AG09309 (cell line): ENCODE results near the gene PLPP7.

Experiments
- DNase-seq: peaks from one replicate; pipeline ENCODE4 v3.0.0-alpha.2; 2010; ENCODE audit warnings: low read depth
- H3K4me3 ChIP-seq: 2 replicates; pipeline ENCODE4 v1.5.1; 2011; ENCODE audit warnings: mild to moderate bottlenecking, low read depth, low read length, moderate library complexity; ENCODE audit not compliant: control insufficient read depth
- TF ChIP-seq, protein P1 (sequence below): IDR thresholded peaks from 2 replicates; pipeline ENCODE4 v1.5.1; 2011; ENCODE audit warnings: mild to moderate bottlenecking, low read depth, low read length, inconsistent platforms; ENCODE audit not compliant: insufficient read depth, control insufficient read depth; ENCODE audit errors: missing control alignments

The PLPP7 gene

DNA sequence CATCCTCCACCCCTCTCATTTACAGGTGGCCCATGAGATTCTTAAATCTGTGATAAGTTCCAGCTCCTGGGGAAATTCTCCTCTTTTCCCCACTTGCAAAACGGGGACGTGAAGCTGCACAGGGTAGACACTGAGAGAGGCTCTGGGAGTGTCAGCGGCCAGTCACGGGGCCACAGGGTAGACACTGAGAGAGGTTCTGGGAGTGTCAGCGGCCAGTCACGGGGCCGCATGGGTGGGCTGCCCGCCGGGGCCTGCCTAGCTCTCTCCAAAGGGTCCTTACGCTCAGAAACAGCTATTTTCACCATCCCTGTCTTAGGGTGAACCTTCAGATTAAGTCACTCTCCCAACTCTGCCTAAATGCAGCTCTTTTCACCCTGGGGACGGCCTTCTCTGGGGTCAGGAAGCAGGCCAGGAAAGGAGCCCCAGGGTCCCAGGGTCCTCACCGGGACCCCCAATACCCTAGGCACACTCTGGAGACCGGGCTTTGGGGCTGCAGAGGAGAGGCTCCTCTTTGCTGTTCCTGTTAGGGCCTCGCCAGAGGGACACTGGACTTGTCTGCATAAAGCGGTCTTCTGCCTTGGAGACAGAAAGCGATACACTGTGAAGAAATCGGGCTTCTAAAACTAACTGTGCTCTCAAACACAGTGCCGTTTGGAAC is 14.7 kb upstream of the PLPP7 start:
- no peak for DNase-seq
- TF ChIP-seq, protein P1, sequence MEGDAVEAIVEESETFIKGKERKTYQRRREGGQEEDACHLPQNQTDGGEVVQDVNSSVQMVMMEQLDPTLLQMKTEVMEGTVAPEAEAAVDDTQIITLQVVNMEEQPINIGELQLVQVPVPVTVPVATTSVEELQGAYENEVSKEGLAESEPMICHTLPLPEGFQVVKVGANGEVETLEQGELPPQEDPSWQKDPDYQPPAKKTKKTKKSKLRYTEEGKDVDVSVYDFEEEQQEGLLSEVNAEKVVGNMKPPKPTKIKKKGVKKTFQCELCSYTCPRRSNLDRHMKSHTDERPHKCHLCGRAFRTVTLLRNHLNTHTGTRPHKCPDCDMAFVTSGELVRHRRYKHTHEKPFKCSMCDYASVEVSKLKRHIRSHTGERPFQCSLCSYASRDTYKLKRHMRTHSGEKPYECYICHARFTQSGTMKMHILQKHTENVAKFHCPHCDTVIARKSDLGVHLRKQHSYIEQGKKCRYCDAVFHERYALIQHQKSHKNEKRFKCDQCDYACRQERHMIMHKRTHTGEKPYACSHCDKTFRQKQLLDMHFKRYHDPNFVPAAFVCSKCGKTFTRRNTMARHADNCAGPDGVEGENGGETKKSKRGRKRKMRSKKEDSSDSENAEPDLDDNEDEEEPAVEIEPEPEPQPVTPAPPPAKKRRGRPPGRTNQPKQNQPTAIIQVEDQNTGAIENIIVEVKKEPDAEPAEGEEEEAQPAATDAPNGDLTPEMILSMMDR = no peak
- no peak overlapping the region for H3K4me3 ChIP-seq

- no peak overlapping the region for H3K4me3 ChIP-seq
- no peak for DNase-seq
Observed at GRCh38 chr9:131275332-131276093, 14.0 kb upstream of the PLPP7 start.

DNA sequence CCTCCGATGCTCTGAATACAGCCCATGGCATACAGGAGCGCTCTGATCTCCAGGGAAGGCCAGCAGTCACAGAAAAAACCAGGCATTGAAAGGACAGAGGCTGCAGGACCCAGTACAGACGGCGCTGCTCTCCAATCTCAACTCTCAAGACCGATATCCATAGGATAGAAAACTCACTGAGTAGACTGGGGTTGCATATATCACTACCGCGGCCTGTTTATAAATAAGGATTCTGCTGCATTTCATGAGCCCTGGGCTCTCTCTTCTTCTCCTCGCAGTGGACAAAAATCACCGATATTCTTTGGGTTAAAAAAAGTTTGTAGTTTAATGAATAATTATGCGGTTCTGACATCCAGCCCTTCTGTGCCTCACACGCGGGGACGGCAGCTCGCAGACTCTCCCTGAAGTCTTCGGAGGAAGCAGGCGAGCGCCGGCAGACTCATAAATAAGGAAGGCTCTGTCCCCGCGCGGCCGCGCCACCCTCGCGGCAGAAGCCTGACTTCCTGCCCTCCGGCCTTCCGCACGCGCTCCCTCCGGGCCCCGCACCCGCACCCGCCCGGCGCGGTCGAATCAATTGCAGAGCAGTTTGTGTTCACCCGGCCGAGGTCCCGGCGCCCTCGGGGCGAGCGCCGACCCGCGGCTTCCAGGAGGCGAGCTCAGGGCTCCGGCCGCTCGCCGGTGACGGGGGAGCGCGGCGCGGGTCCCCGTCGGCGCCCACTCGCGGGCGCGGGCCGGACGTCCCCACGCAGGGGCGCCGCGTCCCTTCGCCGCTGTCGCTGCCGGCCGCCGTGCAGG is 13.2 kb upstream of the PLPP7 start, which contains the start of gene FAM78A:
TSS of gene FAM78A (minus strand) at position 417 of the 795 bp plus-strand sequence. CDS start at position 86, 331 bp downstream.
- no peak for DNase-seq
- no peak within 1 kb of the TSS for H3K4me3 ChIP-seq
- TF ChIP-seq, protein P1 = no peak

More at GRCh38 chr9:131275332-131276093, 14.0 kb upstream of the PLPP7 start:
- TF ChIP-seq, protein P1 = no peak

DNA sequence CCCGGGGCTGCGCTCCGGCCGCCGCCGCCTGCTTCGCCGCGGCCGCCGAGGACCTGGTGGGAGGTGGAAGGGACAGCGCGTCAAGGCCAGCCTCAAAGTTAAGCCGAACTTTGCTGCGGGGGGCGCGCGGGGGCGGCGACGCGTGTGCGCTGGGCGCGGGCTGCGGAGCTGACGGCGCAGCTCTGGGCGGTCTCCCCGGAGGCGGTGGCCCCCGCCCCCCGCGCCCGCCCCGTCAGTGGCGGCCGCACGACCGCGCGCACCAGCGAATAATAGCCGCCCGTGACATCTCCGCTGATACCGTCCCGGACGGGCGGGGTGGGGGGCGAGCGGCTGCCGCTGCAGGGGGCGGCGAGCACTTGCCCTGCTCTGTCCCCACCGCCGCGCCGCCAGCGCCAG is 12.6 kb upstream of the PLPP7 start:
- no peak for DNase-seq
- no peak overlapping the region for H3K4me3 ChIP-seq
- TF ChIP-seq, protein P1 = no peak

DNA sequence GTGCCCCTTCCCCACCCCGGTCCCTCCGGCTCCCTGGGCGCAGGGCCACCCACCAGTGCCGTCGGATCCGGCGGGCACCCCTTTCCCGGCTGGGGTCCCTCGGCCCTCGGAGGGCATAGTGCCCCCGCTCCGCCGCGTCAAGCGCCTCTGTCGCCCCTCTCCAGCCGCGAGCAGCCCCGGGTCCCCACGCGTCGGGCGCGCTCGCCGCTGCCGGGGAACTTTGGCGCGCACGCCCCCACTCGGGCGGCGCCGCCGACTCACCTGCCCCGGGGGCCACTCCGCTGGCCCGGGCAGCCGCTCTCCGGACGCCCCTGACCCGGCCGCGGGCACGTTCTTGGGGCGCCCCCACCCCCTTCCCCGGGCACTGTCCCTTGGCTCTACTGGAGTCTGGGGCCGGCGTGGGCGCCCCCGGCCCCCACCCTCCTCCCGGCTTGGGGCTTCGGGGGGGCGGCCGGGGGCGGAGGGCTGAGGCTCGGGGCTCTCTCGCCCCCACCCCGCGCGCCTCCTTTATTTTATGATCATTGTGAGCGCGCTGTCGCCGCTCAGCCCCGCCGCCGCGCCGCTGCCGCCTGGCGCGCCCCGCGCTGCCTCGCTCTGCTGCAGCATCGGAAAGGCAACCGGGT is 12.1 kb upstream of the PLPP7 start:
- DNase-seq = no peak
- TF ChIP-seq, protein P1 = no peak
- peak overlapping the region; percentile 37 for H3K4me3 ChIP-seq

- peak; percentile 31 for DNase-seq
- TF ChIP-seq, protein P1 = no peak
- H3K4me3 ChIP-seq = peak overlapping the region; percentile 37
Observed at GRCh38 chr9:131277910-131278701, 11.4 kb upstream of the PLPP7 start.
